ENCODE measurements around the gene WDTC1.
"Not testable (repeated sequence)": the region's sequence is repeated elsewhere in the genome, so short reads cannot be mapped to it uniquely, and the experiment has no call there.

The WDTC1 gene, protein sequence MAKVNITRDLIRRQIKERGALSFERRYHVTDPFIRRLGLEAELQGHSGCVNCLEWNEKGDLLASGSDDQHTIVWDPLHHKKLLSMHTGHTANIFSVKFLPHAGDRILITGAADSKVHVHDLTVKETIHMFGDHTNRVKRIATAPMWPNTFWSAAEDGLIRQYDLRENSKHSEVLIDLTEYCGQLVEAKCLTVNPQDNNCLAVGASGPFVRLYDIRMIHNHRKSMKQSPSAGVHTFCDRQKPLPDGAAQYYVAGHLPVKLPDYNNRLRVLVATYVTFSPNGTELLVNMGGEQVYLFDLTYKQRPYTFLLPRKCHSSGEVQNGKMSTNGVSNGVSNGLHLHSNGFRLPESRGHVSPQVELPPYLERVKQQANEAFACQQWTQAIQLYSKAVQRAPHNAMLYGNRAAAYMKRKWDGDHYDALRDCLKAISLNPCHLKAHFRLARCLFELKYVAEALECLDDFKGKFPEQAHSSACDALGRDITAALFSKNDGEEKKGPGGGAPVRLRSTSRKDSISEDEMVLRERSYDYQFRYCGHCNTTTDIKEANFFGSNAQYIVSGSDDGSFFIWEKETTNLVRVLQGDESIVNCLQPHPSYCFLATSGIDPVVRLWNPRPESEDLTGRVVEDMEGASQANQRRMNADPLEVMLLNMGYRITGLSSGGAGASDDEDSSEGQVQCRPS

DNA sequence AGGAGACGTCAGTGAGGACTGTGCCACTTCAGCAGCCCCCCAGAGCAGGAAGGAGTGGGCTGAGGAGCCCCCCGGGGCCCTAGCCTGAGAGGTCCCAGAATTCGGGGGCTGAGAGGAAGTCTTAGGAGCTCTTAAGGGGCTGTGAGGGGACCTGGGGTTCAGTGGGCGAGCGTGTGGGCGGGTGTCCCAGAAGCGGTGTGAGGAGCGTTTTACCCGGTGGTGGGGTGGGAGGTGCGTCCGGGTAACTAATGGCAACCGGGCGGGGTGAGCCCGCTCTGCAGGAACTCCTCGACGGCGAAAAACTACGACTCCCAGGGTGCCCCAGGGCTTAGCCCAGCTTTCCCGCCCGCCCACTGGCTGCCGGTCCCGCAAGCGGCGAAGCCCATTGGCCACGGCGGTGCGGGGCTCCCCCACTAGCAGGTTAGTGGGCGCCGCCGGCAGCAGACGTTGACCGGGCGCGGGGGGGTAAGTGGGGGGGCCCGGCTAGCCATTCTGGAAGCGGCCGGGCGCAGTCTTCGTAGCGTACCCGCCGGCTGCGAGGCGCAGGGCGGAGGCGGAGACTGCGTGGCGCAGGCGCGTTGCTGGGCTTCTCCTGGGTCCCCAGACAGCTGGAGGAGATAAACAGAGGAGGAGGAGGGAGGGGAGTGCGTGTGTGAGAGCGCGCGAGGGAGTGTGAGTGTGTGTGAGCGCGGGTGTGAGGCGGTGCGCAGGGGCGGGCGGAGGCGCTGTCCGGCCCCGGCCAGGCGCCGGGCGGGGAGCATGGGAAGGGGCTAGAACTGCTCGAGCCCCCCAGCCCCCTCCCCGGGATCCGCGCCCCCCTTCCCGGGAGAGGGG, at the start of gene WDTC1:
Gene WDTC1, plus strand, starts transcription at position 584 of the 834 bp plus-strand sequence. CDS start 26,423 bp downstream, outside the sequence.
- DNase-seq = peak; percentile 98

DNA sequence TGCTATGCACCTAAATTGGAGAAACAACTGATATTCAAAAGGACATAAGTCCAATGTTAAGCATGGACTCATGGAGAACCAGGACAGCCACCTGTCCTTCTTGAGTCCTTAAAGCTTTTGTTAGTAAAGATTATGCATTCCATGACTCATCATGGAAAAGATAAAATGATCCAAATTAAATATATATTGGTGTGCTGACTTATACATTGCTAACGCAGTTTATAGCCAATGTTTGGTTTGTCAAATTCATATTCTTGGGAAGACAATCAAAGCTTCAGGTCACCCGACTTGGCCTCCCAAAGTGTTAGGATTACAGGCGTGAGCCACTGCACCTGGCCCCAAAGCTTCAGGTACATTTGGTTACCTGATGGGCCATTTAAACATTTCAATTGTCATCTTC, 49.8 kb upstream of the WDTC1 start:
- DNase-seq = not testable (repeated sequence)

DNA sequence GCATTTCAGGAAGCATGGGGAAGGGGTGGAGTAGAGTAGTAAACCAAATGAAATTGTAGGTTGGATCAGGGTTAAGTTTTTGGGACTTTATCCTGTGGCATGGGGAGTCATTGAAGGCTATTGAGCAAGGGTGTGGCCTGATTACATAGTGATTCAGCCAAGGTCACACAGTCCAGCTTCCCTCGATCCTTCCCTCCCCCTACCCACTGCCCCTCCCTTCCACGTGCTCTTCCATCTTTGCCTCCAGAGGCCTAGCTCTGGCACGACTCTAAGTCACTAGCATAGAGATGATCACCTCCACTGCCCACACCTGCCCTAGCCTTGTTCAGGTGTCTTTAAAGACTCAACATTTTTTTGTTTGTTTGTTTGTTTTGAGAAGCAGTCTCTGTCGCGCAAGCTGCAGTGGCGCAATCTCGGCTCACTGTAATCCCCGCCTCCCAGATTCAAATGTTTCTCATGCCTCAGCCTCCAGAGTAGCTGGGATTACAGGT, 42.3 kb upstream of the WDTC1 start:
- no peak for DNase-seq

DNA sequence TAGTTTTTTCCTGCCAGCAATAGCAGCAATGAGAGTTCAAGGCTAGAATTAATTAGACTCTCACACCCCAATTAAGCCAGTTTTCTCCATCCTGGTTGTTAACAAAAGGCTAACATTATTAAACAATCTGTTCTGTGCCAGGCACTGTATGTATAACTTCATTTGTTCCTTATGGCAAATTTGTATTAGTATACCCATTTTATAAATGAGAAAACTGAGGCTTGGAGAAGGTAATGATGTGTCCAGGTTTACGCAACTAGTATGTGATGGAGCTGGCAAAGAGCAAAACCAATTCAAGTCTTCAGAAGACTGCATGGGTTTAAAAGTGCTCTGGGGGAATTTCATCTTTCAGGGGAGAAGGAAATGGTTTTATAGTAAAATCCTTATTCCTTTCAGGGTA, 41.2 kb upstream of the WDTC1 start:
- DNase-seq = no peak

DNA sequence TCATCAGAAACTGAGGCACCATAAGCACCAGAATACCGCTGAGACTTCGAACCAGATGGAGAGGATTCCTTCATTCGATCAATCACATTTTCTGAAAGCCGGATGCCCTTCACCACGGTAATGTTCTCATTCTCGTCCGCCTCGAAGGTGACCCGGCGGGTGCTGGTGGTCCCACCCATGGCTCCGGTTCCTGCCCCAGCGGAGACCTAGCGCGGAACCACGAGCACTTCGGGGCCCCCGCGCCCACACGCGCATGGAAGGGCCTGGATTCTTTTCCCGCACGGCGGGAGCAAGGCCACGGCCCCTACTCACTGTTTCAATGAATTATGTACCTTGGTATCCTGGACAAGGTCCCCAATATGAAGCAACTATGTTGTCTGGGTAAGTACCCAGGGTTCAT, 33.1 kb upstream of the WDTC1 start:
- no peak for DNase-seq

DNA sequence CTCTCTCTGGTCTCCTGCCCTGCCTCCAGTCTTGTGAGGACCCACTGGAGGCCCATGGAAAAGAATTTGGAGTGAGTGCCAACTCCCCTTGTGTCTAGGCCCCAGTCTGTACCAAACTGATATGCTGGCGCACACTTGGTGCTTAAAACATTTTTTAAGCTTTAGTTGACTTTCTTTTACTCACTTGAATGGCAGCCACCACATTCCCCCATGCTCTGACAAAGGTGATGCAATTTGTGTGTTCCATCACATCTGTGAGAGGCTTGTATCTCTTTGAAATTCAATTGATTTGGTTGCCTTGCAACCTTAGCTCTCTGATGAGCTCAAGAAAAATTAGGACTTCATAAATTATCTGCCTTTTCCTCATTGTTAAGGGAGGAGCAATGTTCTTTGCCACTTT, 30.5 kb upstream of the WDTC1 start:
- DNase-seq = no peak

DNA sequence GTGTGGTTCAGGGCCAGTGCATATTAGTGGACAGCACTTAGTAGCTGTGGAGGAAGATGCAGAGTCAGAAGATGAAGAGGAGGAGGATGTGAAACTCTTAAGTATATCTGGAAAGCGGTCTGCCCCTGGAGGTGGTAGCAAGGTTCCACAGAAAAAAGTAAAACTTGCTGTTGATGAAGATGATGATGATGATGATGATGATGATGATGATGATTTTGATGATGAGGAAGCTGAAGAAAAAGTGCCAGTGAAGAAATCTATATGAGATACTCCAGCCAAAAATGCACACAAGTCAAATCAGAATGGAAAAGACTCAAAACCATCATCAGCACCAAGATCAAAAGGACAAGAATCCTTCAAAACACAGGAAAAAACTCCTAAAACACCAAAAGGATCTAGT, 27.2 kb upstream of the WDTC1 start:
- not testable (repeated sequence) for DNase-seq

DNA sequence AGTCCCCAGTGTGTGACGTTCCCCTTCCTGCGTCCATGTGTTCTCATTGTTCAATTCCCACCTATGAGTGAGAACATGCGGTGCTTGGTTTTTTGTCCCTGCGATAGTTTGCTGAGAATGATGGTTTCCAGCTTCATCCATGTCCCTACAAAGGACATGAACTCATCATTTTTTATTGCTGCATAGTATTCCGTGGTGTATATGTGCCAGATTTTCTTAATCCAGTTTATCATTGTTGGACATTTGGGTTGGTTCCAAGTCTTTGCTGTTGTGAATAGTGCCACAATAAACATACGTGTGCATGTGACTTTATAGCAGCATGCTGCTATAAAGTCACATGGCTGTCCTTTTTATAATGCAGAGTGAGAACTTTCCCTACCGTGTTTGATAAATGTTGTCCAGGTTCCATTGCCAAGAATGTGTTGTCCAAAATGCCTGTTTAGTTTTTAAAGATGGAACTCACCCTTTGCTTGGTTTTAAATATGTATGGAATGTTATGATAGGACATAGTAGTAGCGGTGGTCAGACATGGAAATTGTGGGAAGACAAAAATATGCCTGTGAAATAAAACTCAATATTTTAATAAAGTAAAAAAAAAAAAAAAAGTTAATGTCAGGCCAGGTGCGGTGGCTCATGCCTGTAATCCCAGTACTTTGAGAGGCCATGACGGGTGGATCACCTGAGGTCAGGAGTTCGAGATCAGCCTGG, 26.1 kb upstream of the WDTC1 start:
- DNase-seq = not testable (repeated sequence)

DNA sequence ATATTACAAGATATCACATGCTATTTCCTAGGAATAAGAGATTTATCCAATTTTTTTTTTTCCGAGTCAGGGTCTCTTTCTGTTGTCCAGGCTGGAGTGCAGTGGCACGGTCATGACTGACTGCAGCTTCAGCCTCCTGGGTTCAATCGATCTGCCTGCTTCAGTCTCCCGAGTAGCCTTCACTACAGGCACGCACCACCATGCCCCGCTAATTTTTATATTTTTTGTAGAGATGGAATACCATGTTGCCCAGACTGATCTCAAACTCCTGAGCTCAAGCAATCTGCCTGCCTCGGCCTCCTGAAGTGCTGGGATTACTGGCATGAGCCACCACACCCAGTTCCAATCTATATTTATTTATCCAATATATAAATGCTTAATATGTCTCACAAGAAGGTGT, 18.0 kb upstream of the WDTC1 start:
- no peak for DNase-seq

DNA sequence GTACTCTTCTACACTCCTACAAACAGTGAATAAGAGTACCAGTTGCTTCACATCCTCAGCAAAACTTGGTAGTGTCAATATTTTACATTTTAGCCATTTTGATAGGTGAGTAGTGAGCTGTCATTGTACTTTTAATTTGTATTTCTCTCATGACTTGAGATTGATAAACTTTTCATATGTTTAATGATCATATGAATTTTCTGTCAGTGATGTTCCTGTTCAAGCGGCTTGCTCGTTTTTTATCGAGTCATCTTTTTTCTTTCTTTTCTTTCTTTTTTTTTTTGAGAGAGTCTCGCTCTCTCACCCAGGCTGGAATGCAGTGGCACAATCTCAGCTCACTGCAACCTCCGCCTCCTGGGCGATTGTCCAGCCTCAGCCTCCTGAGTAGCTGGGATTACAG, 17.0 kb upstream of the WDTC1 start:
- DNase-seq = no peak

DNA sequence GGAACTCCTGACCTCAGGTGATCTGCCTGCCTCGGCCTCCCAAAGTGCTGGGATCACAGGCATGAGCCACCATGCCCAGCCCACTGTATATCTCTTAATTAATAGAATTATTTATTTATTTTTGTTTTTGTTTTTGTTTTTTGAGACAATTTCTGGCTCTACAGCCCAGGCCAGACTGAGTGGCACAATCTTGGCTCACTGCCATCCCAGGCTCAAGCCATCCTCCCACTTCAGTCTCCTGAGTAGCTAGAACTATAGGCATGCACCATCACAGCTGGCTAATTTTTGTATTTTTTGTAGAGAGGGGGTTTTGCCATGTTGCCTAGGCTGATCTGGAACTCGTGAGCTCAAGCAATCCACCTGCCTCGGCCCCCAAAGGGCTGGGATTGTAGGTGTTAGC, 15.7 kb upstream of the WDTC1 start:
- DNase-seq = no peak

DNA sequence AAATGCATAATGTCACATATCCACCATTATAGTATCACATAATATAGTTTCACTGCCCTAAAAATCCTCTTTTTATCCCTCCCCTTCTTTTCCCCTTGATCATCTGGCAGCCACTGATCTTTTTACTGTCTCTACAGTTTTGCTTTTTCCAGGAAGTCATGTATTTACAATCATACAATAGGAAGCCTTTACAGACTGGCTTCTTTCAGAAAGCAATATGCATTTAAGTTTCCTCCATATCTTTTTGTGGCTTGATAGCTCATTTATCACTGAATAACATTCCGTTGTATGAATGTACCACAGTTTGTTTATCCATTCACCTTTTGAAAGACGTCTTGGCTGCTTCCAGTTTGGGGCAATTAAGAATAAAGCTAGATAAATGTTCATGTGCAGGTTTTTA, 14.3 kb upstream of the WDTC1 start:
- DNase-seq = no peak

DNA sequence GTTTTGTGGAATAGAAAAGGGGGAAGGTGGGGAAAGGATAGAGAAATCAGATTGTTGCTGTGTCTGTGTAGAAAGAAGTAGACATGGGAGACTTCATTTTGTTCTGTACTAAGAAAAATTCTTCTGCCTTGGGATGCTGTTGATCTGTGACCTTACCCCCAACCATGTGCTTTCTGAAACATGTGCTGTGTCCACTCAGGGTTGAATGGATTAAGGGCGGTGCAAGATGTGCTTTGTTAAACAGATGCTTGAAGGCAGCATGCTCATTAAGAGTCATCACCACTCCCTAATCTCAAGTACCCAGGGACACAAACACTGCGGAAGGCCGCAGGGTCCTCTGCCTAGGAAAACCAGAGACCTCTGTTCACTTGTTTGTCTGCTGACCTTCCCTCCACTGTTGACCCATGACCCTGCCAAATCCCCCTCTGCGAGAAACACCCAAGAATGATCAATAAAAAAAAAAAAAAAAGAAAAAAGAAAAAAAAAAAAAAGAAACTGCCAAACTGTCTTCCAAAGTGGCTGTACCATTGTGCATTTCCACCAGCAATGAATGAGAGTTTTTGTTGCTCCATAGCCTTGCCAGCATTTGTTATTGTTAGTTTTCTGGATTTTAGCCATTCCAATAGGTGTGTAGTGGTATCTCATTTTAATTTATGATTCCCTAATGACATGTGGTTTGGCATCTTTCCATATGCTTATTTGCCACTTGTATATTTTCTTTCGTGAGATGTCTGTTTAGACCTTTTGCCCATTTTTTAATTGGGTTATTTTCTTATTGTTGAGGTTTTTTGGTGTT, 13.5 kb upstream of the WDTC1 start:
- not testable (repeated sequence) for DNase-seq

DNA sequence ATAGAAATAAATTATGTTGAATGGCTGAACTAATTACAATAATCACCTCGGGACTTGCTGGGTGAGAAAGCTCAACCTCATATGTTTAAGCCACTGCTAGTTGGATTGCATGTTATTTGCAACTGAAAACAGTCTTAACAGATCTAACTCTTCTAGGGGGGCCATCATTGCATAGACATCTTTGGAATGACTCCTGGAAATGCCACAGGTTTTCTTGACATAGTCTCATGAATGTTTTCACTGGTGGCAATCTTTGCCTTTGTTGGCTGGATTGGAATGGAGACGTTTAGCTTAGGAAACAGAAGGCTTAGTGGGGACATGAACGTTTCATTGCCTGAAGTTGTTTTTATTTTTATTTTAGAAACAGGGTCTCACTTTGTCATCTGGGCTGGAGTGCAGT, 8.8 kb upstream of the WDTC1 start:
- DNase-seq = no peak

DNA sequence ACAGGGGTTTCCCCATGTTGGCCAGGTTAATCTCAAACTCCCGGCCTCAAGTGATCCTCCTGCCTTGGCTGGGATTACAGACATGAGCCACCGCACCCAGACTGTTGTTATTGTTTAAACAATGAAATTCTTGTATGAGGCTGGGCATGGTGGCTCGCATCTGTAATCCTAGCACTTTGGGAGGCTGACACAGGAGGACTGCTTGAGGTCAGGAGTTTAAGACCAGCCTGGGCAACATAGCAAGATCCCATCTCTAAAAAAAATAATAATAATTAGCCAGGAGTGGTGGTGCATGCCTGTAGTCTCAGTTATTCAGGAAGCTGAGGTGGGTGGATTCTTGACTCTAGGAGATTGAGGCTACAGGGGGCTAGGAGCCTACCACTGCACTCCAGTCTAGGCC, 6.7 kb upstream of the WDTC1 start:
- no peak for DNase-seq

DNA sequence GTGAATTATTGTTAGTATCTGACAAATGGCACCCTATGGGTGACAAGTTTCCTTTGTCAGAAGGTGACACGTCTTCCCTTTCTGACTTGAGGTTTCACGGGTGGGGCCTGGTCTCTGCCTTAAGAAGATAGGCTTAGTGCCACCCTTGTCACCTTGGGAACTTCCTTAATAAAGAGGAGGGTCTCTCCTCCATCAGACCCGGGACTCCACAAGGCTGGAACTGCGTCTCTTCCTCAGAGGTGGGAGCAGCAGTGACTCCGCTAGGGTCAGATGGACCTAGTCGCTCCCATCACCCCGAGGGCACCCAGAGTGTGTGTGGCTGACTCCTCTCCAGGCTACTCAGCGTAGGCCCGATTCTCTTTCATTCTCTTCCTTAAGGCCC, 774 bp upstream of the WDTC1 start:
- DNase-seq = no peak

DNA sequence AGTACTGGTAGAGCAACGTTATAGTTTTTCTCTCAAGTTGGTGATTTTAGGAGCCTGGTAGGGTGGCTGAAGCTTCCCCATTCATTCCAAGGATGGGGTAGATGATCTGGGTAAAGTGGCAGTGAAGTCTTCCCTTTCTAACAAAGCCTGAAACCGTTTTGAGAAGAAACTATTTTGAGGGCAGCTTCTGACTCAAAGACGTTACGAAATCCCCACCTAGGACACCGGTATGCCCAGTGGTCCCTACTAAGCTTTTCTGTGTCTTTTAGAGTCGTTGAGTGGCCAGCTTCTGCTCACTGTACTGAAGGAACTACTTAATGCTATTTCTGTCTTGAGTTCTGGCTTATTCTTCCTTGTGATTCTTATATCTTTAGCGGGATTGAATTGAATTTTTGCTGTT, 1.4 kb downstream of the WDTC1 start:
- DNase-seq = no peak

DNA sequence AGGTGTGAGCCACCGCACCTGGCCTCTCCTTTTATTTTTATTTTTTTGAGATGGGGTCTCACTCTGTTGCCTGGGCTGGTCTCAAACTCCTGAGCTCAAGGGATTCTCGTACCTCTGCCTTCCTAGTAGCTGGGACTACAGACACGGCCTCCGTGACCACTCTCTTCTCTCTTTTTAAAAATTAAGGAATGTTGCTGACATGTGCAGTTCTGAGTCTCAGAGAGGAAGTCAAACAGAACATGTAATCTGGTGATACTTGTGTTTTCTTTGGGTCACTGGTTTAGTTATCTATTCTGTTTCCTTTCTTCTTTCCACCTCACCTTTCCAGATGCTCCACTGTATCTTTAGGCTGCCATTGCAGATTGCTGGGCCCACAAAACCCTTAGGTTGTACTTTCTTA, 2.7 kb downstream of the WDTC1 start:
- DNase-seq = no peak

DNA sequence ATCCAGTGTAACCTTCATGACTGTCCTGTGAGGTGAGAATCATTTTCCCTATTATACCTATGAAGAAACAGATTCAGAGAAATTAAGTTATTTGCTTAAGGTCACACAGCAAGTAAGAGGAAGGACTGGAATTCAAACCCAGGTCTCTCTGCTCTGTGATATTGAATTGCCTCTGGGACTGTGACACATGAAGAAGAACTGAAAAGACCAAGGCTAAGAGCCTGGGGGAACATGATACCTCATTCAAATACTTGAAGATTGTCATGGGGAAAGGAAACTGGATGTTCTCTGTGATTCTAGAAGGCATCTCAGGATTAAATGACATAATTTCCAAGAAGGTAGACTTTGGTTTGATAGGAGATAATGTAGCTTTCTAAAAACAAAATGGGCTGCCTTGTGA, 3.6 kb downstream of the WDTC1 start:
- no peak for DNase-seq

DNA sequence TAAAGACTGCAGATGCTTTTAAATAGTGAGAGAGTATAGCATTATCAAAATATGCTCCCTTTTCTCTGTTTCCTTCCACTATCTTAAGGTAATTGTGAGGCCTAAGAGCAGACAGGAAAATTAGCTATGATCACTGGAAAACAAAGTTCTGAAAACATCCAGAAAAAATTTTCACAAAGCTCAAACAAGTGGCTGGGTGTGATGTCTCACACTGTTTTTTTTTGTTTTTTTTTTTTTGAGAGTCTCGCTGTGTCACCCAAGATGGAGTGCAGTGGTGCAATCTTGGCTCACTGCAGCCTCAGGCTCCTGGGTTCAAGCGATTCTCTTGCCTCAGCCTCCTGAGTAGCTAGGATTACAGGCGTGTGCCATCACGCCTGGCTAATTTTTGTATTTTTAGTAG, 7.2 kb downstream of the WDTC1 start:
- no peak for DNase-seq

DNA sequence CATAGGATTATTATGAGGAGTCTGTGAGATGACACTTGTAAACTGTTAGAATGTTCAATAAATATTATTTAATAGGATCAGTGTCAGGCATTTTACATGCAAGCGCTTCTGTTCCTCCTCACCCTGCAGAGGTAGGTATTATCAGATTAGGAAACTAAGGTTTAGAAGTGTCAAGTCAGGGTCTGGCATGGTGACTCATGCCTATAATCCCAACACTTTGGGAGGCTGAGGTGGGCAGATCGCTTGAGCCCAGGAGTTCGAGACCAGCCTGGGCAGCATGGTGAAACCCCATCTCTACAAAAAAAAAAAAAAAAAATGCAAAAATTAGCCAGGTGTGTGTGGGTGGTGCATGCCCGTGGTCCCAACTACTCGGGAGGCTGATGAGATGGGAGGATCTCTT, 9.2 kb downstream of the WDTC1 start:
- DNase-seq = not testable (repeated sequence)

DNA sequence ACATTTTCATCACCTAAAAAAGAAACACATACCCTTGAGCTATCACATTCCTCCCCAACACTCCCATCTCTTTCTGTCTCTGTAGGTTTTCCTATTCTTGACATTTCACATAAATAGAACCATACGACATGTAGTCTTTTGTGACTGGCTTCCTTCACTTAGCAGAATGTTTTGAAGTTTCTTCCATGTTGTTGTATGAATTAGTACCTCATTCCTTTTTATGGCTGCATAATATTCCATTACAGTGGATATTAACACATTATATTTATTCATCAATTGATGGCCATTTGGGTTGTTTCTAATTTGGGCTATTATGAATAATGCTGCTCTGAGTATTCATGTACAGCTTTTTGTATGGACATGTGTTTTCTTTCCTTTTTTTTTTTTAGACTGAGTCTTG, 11.8 kb downstream of the WDTC1 start:
- DNase-seq = no peak

Data from activated CD4-positive, alpha-beta T cell treated with anti-CD3 and anti-CD28 coated beads for 1 hour (primary cell).